Measurements from ENCODE around the gene SGTB. TPM values are rescaled to one million over a fixed set of nuclear protein-coding genes. Genes with fewer than 3 reads are reported as not detected.

SGTB gene
- total and polyA plus RNA-seq, 2 of the 8 experiments (the other 6 are each of a cell fraction or from before 2014, with no cell fraction given): 2.2 to 18.7 TPM

DNA sequence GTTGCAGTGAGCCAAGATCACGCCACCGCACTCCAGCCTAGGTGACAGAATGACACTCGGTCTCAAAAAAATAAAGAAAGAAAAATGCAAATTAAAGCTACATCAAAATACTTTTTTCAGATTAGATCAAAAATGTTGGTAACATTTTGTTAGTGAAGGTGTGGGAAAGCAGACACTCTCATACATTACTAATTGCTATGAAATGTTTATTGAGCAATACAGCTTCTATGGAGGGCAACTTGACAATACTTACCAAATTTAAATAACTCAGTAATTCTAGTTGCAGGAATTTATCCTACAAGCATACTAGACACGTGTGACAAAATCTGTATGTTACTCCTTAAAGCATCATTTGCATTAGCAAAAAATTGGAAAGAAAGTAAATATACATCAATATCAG lies 101.9 kb downstream of the SGTB start:
- peaks cover 5 to 41% of the 10 kb centered on the region in 2 experiments; a peak in 3 of 4 replicates for H3K79me2 ChIP-seq (ENCODE audit: control insufficient read depth in 1 of 2, insufficient read depth in 2 of 2, low read length in 2 of 2)

More for the DNA sequence above, 101.9 kb downstream of the SGTB start:
- H2AK5ac ChIP-seq (ENCODE audit: low read depth, low read length): no peak overlapping the region
- no peak overlapping the region for H3K4me3 ChIP-seq (ENCODE audit: extremely low read depth in 1 of 4, insufficient read depth in 2 of 4, low read depth in 3 of 4, low read length in 4 of 4)
- no peak overlapping the region for H3K18ac ChIP-seq (ENCODE audit: extremely low read depth, low read length)
- WGBS, 2 experiments (ENCODE audit: extremely low coverage in 1 of 2, insufficient coverage in 1 of 2, insufficient read length in 1 of 2, insufficient replicate concordance in 2 of 2, low coverage in 1 of 2, low lambda C conversion rate in 2 of 2, missing lambda C conversion rate in 1 of 2): 88% methylated on average over 4 of the region's 4 CpGs; no CpG with 5 or more reads in 1 of the 2 experiments
- POLR2A ChIA-PET (ENCODE audit: partially characterized antibody): no interaction called here
- no peak overlapping the region for H4K5ac ChIP-seq (ENCODE audit: insufficient read length, low read depth, low read length)
- H2BK12ac ChIP-seq (ENCODE audit: low read depth, low read length): no peak overlapping the region
- H3K23ac ChIP-seq (ENCODE audit: insufficient read length): no peak overlapping the region
- H3K79me1 ChIP-seq (ENCODE audit: low read depth, low read length): peaks cover 2% of the 10 kb centered on the region; the same call in 1 of the 2 replicates
- no peak overlapping the region for H3K4ac ChIP-seq (replicated peaks; ENCODE audit: insufficient read length, low read depth, low read length)
- H4K8ac ChIP-seq (ENCODE audit: extremely low read depth, insufficient read depth, low read length): no peak overlapping the region
- FAIRE-seq (no peak), DNase-seq (ENCODE audit: low read depth in 1 of 2, low spot score in 2 of 2) (no peak)
- no peak overlapping the region for H3K14ac ChIP-seq (ENCODE audit: insufficient read length)
- H2AFZ ChIP-seq (ENCODE audit: low read length): no peak overlapping the region
- peaks cover 3% of the 10 kb centered on the region for H3K23me2 ChIP-seq (ENCODE audit: low read depth, low read length)
- H2BK20ac ChIP-seq (ENCODE audit: low read length): no peak overlapping the region
- no peak overlapping the region for H3K27ac ChIP-seq (ENCODE audit: low read depth, low read length)
- no peak overlapping the region for H2BK5ac ChIP-seq (ENCODE audit: low read depth, low read length)
- CTCF ChIA-PET (ENCODE audit: partially characterized antibody): no interaction called here
- TF ChIP-seq YY1 (IDR thresholded peaks at IDR 0.05; ENCODE audit: low read depth, low read length) (no peak), RXRA (IDR thresholded peaks at IDR 0.05; ENCODE audit: insufficient read depth, low read depth, low read length) (no peak), JUN (IDR thresholded peaks at IDR 0.05; ENCODE audit: low read depth, low read length) (no peak), CHD1 (IDR thresholded peaks at IDR 0.05; ENCODE audit: low read depth, low read length) (no peak), SIRT6 (IDR thresholded peaks at IDR 0.05; ENCODE audit: low read length) (no peak), KDM4A (IDR thresholded peaks at IDR 0.05; ENCODE audit: low read depth, low read length, severe bottlenecking) (no peak), SRF (IDR thresholded peaks at IDR 0.05; ENCODE audit: low read depth, low read length) (no peak)
- H3K4me1 ChIP-seq (replicated peaks in 1 of 4; ENCODE audit: control insufficient read depth in 3 of 4, insufficient read depth in 4 of 4, low read length in 3 of 4): peaks cover 0 to 2% (median 0%) of the 10 kb centered on the region in 4 experiments; a peak in 2 of 7 replicates
- no peak overlapping the region for H2BK120ac ChIP-seq (replicated peaks; ENCODE audit: low read depth, low read length)
- H3K27me3 ChIP-seq (replicated peaks in 1 of 4; ENCODE audit: control insufficient read depth in 3 of 4, extremely low read depth in 1 of 4, insufficient read depth in 3 of 4, low read length in 3 of 4): no peaks in the 10 kb centered on the region
- no peak overlapping the region for H3K4me2 ChIP-seq (ENCODE audit: insufficient read depth in 1 of 2, low read depth in 2 of 2, low read length in 2 of 2)
- H4K20me1 ChIP-seq (replicated peaks in 1 of 2; ENCODE audit: control insufficient read depth in 1 of 2, insufficient read depth in 2 of 2, low read length in 2 of 2): peaks cover 0 to 2% of the 10 kb centered on the region in 2 experiments
- H4K91ac ChIP-seq (replicated peaks; ENCODE audit: insufficient read length, low read length): no peak overlapping the region
- H3K9ac ChIP-seq (replicated peaks in 1 of 4; ENCODE audit: extremely low read depth in 1 of 4, low read depth in 3 of 4, low read length in 3 of 4): no peak overlapping the region
- no peak overlapping the region for H3K56ac ChIP-seq (replicated peaks; ENCODE audit: insufficient read length, low read depth, low read length)
- no peaks in the 10 kb centered on the region for H3K9me3 ChIP-seq (ENCODE audit: insufficient read depth in 2 of 2, low read depth in 1 of 2, low read length in 1 of 2)
- H3K36me3 ChIP-seq (ENCODE audit: control insufficient read depth in 2 of 4, insufficient read depth in 4 of 4, low read length in 3 of 4): peaks cover 0 to 3% (median 0%) of the 10 kb centered on the region in 4 experiments; a peak in 1 of 8 replicates
- no peak overlapping the region for H2BK15ac ChIP-seq (ENCODE audit: low read length)
